Right lung (tissue), 5 donors: ENCODE results near the gene ANKRD33B. TPM values are rescaled to one million over a fixed set of nuclear protein-coding genes. Genes with fewer than 3 reads are reported as not detected.
"Not testable (repeated sequence)": the region's sequence is repeated elsewhere in the genome, so short reads cannot be mapped to it uniquely, and the experiment has no call there.

Experiments
- DNase-seq, 2 donors: peaks; one replicate each; pipeline ENCODE4 v3.0.0-alpha.2; 2013
- polyA plus RNA-seq, 5 donors: library from polyadenylated mRNA; unstranded; fragments of 120-200 nt; gene quantifications; one replicate each; pipeline versions ENCODE4 v1.2.1 to v1.2.3, GENCODE V29; 2013; ENCODE audit warnings: inconsistent platforms in 1 of 5, low replicate concordance in 1 of 5; ENCODE audit not compliant: insufficient read length in 5 of 5, insufficient read depth in 1 of 5

Gene ANKRD33B
- polyA plus RNA-seq, 5 donors: 0.53 to 0.78 (median 0.58) TPM

GRCh38 chr5:10635257-10635866 lies 71.5 kb downstream of the ANKRD33B start:
- no peak for DNase-seq

GRCh38 chr5:10635867-10636350 lies 72.0 kb downstream of the ANKRD33B start:
- DNase-seq: no peak

GRCh38 chr5:10636363-10637142 lies 72.7 kb downstream of the ANKRD33B start:
- DNase-seq: no peak

- DNase-seq: no peak
Observed at GRCh38 chr5:10637944-10638343, 74.1 kb downstream of the ANKRD33B start.

GRCh38 chr5:10638723-10639122 lies 74.9 kb downstream of the ANKRD33B start:
- not testable (repeated sequence) for DNase-seq

- no peak for DNase-seq
Observed at GRCh38 chr5:10639846-10640368, 76.0 kb downstream of the ANKRD33B start.

GRCh38 chr5:10642367-10642766 lies 78.5 kb downstream of the ANKRD33B start:
- no peak for DNase-seq

GRCh38 chr5:10644192-10644591 lies 80.3 kb downstream of the ANKRD33B start:
- no peak for DNase-seq

GRCh38 chr5:10645146-10645545 lies 81.3 kb downstream of the ANKRD33B start:
- no peak for DNase-seq

- no peak for DNase-seq
Observed at GRCh38 chr5:10645671-10646070, 81.8 kb downstream of the ANKRD33B start.

- DNase-seq: no peak
Observed at GRCh38 chr5:10647640-10648039, 83.8 kb downstream of the ANKRD33B start.

- DNase-seq: no peak
Observed at GRCh38 chr5:10648806-10649665, 85.2 kb downstream of the ANKRD33B start.

- no peak for DNase-seq
Observed at GRCh38 chr5:10649666-10650380, 86.0 kb downstream of the ANKRD33B start.

- no peak for DNase-seq
Observed at GRCh38 chr5:10652151-10652550, 88.3 kb downstream of the ANKRD33B start.

- no peak for DNase-seq
Observed at GRCh38 chr5:10652606-10653005, 88.7 kb downstream of the ANKRD33B start.

GRCh38 chr5:10653043-10653442 lies 89.2 kb downstream of the ANKRD33B start:
- DNase-seq: no peak

- no peak for DNase-seq
Observed at GRCh38 chr5:10653751-10654400, 90.0 kb downstream of the ANKRD33B start.

GRCh38 chr5:10654566-10654965 lies 90.7 kb downstream of the ANKRD33B start:
- DNase-seq: no peak

- no peak for DNase-seq
Observed at GRCh38 chr5:10655161-10655971, 91.5 kb downstream of the ANKRD33B start.
